GM12874 (cell line): Measurements from ENCODE around the gene IMMP2L.

Source experiments
- TF ChIP-seq, protein P1 (sequence below): IDR thresholded peaks from 2 replicates; pipeline ENCODE4 v1.5.1; 2011; ENCODE audit warnings: low read depth, mild to moderate bottlenecking, control low read depth, low read length, moderate library complexity; ENCODE audit not compliant: insufficient read depth

The IMMP2L gene

DNA sequence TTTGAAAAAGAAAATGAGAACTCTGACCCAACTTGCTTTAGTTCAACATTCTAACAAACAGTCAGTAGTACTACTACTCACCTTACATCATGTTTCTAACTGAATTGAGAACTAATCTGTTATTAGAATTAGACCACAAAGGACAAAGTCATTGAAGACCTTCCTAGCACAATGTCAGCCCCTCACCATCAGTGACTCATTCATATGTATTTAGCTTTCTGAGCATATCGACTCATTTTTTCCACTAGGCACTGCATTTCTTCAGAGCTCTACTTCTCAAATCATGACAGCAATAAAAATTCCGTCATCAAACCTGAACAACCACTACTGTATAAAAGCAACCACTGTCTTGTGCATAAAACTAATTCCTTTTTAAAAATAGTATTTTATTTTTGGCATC, 475.8 kb downstream of the IMMP2L start:
- TF ChIP-seq, protein P1, sequence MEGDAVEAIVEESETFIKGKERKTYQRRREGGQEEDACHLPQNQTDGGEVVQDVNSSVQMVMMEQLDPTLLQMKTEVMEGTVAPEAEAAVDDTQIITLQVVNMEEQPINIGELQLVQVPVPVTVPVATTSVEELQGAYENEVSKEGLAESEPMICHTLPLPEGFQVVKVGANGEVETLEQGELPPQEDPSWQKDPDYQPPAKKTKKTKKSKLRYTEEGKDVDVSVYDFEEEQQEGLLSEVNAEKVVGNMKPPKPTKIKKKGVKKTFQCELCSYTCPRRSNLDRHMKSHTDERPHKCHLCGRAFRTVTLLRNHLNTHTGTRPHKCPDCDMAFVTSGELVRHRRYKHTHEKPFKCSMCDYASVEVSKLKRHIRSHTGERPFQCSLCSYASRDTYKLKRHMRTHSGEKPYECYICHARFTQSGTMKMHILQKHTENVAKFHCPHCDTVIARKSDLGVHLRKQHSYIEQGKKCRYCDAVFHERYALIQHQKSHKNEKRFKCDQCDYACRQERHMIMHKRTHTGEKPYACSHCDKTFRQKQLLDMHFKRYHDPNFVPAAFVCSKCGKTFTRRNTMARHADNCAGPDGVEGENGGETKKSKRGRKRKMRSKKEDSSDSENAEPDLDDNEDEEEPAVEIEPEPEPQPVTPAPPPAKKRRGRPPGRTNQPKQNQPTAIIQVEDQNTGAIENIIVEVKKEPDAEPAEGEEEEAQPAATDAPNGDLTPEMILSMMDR = no peak

DNA sequence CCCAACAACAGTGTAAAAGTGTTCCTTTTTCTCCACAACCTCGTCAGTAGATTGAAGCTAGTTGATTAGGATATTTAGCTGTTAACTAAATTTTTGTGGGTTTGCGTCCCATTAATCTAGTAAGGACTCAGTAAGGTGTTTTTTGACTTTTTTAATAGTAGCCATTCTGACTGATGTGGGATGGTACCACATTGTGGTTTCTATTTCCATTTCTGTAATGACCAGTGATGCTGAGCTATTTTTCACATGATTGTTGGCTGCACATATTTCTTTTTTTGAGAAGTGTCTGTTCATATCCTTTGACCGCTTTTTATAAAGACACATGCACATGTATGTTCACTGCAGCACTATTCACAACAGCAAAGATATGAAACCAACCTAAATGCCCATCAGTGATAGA, 476.9 kb downstream of the IMMP2L start:
- TF ChIP-seq, protein P1 = no peak

DNA sequence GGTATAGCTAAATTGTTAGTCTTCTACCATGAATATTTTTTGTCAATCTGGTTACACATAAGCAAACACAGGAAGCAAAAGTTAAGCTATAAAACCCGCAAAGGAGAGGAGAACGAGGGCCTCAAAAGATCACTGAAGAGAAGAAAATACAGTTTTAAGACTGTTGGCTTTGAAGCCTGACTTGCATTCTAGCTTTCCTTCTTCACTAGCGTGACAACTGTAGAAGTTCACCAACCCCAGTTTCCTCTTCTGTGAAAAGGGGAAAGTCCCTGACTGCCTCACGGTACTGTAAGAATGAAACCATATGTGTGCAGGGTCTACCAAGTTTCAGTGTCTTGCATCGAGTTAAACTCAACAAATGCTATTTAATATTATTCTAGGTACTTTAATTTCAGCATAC, 478.9 kb downstream of the IMMP2L start:
- TF ChIP-seq, protein P1 = no peak

DNA sequence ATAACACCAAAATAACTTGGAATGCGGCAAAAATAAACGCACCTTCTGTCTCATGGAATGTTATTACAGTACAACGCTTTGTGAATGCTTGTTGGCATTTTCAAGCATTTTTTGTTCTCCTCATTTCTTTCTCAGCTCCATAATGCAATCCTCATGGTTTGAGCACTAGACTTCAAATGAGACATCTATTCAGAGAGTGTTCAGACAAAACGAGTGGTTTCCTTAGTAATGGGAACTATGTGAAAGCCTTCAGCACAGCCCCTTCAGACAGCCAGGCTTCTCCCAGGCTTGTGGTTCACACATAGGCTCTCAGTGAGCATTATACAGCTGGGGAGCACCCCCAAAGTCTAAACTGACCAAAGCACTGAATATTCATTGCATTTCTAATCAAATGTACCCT, 479.9 kb downstream of the IMMP2L start:
- TF ChIP-seq, protein P1 = no peak

DNA sequence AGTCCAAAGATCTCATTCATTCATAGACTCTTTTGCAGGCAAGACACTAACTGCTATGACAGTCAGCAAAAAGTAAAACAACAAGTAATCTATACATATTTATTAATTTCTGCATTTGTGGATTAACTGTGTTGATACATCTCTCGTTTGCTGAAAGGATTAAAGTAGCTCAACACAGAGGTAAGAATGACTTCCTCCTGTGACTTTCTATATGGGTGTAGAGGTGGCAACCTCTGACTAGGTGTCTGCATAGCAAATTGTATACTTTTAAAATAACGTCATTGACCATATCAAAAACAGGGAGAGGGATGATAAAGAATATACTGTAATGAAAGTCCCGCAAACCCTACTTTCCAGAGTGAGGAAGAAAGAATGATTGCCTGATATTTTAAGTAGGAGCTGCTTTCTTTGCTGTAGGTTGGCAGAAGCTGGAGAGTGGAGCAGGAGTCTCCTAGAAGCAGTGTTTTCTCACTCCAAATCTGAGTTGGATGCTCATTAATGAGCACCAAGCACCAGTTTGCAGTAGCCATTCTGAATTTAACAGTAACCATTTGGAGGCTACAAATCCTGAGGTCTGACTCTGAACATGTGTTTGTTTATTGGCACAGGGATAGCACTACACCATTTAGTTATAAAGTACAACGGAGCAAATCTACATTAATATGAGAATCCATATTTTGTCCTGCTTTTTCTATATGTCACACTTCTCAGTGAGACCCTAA, 480.6 kb downstream of the IMMP2L start:
- TF ChIP-seq, protein P1 = no peak

DNA sequence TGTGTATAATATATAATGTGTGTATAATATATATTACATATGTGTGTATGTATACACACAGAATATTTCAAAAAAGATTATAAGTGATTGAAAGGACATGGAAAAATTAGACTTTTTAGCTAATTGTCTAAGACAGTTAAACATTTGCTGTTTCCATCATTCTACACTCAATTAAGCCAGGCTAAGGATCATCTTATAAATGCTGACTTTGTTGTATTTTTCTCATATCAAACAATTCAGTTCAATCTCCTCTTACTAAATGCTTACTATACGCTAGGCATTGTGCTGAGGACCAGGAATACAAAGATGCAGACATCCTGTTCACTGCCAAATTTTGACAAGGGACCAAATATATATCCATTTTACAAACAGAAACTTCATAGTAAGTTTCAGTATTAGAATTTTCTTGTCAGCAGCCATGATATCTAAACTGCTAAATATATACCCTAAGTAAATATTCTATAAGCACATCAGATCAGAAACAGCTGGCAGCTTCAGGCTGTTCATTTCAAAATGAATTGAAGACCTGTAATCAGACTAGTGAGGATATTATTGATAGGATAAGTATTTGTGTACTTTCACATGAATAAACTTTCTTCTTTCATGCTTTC, 481.7 kb downstream of the IMMP2L start:
- TF ChIP-seq, protein P1 = no peak

DNA sequence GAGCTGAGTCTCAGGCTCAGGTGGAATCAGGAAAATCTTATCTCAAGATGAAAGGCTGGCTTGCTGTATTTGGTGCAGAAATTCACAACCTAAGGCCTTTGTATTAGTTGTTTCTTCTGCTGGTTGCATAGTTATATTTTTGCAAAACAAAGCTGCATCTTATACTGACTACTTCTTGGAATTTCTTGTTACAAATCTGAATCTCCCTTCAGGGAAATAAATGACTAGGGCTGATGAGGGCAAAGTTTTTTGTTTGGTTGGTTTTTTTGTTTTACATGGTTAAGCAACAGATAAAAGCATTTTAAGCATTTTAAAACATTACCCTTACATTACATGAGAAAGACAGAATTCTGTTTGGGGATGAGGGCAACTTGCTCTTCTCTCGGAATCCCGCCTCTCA, 485.3 kb downstream of the IMMP2L start:
- TF ChIP-seq, protein P1 = no peak
